GM12892 (cell line): ENCODE measurements around the gene ZKSCAN5.

Source experiments
- POLR2A ChIP-seq: IDR thresholded peaks from 2 replicates; pipeline ENCODE4 v1.6.1; 2011; ENCODE audit warnings: low read depth, low read length, control low read depth
- TAF1 ChIP-seq: IDR thresholded peaks from 2 replicates; pipeline ENCODE4 v1.6.1; 2011; ENCODE audit warnings: low read depth, mild to moderate bottlenecking, control low read depth, low read length, borderline replicate concordance

GRCh38 chr7:99514050-99514449, 9.6 kb downstream of the ZKSCAN5 start:
- TF ChIP-seq TAF1: no peak
- TF ChIP-seq POLR2A: no peak
